Natural killer cell (primary cell): Measurements from ENCODE around the gene DGCR6L. TPM values are rescaled to one million over a fixed set of nuclear protein-coding genes. Genes with fewer than 3 reads are reported as not detected.
"Not testable (repeated sequence)": the region's sequence is repeated elsewhere in the genome, so short reads cannot be mapped to it uniquely, and the experiment has no call there.

Experiments used
- ATAC-seq, 3 donors: fragments of 150-1000 bp in 2 of 3; fragments of 200-7000 bp in 1 of 3; cut with Tn5 transposase; 1 replicate in 1 of 3; 2 replicates in 2 of 3; pipeline ENCODE4 v1.10.0; 2021; ENCODE audit warnings: mild to moderate bottlenecking in 2 of 3, moderate library complexity in 2 of 3
- DNase-seq, 2 donors: peaks; one replicate each; pipeline versions ENCODE4 v3.0.0 to v3.0.0-alpha.2; 2013 to 2021; ENCODE audit warnings: mixed read lengths in 1 of 2
- H3K27ac ChIP-seq: one replicate; pipeline ENCODE4 v1.5.1; 2013; ENCODE audit warnings: mild to moderate bottlenecking, low read length
- H3K27me3 ChIP-seq: one replicate; pipeline ENCODE4 v1.6.1; 2013; ENCODE audit warnings: low read length; ENCODE audit not compliant: control insufficient read depth, insufficient read depth
- H3K36me3 ChIP-seq: one replicate; pipeline ENCODE4 v1.6.1; 2013; ENCODE audit warnings: low read length; ENCODE audit not compliant: control insufficient read depth, insufficient read depth
- H3K4me1 ChIP-seq: one replicate; pipeline ENCODE4 v1.6.1; 2013; ENCODE audit warnings: low read length; ENCODE audit not compliant: control insufficient read depth, insufficient read depth
- H3K4me3 ChIP-seq: one replicate; pipeline ENCODE4 v1.5.1; 2013; ENCODE audit warnings: low read length
- H3K9me3 ChIP-seq: one replicate; pipeline ENCODE4 v1.6.1; 2013; ENCODE audit warnings: low read length; ENCODE audit not compliant: control insufficient read depth, insufficient read depth
- H3K27ac Mint-ChIP-seq, 2 donors: one replicate each; pipeline ENCODE4 v1.8.0; 2022; ENCODE audit warnings: mild to moderate bottlenecking in 2 of 2, mixed read lengths in 2 of 2, moderate library complexity in 1 of 2
- H3K27me3 Mint-ChIP-seq, 2 donors: one replicate each; pipeline ENCODE4 v1.8.0; 2022; ENCODE audit warnings: low read depth in 2 of 2, mixed read lengths in 2 of 2
- H3K36me3 Mint-ChIP-seq: one replicate; pipeline ENCODE4 v1.8.0; 2022; ENCODE audit warnings: mixed read lengths
- H3K4me1 Mint-ChIP-seq, 2 donors: one replicate each; pipeline ENCODE4 v1.8.0; 2022; ENCODE audit warnings: mixed read lengths in 2 of 2
- H3K4me3 Mint-ChIP-seq: one replicate; pipeline ENCODE4 v1.8.0; 2022; ENCODE audit warnings: mild to moderate bottlenecking, moderate library complexity, mixed read lengths
- H3K9me3 Mint-ChIP-seq, 2 donors: one replicate each; pipeline ENCODE4 v1.8.0; 2022; ENCODE audit warnings: mixed read lengths in 2 of 2
- WGBS: methylation state at CpG from one replicate; pipeline ENCODE4 v1.1.7; 2013; ENCODE audit warnings: missing lambda C conversion rate; ENCODE audit not compliant: insufficient coverage; 5-methylcytosine and 5-hydroxymethylcytosine counted together
- intact Hi-C: fragments of 100-400 bp; cut with micrococcal nuclease; formaldehyde crosslinking; loops from one replicate; pipeline ENCODE4 v1.14.2; 2022
- total RNA-seq, 4 donors: library from RNA; stranded (reverse); fragments of 120-200 nt in 1 of 4; gene quantifications; one replicate each; pipeline versions ENCODE4 v1.2.3 to v1.2.4, GENCODE V29; 2013 to 2022
- TF ChIP-seq, protein P1 (sequence below): fragments of 200-600 bp; IDR thresholded peaks from one replicate; pipeline ENCODE4 v1.8.0; 2022; ENCODE audit warnings: antibody characterized with exemption

DGCR6L gene
- total RNA-seq, 3 donors from 2014 or later (not counting 1 experiment from before 2014, with no cell fraction given), result 20.3 to 34.3 (median 33.0) TPM

DNA sequence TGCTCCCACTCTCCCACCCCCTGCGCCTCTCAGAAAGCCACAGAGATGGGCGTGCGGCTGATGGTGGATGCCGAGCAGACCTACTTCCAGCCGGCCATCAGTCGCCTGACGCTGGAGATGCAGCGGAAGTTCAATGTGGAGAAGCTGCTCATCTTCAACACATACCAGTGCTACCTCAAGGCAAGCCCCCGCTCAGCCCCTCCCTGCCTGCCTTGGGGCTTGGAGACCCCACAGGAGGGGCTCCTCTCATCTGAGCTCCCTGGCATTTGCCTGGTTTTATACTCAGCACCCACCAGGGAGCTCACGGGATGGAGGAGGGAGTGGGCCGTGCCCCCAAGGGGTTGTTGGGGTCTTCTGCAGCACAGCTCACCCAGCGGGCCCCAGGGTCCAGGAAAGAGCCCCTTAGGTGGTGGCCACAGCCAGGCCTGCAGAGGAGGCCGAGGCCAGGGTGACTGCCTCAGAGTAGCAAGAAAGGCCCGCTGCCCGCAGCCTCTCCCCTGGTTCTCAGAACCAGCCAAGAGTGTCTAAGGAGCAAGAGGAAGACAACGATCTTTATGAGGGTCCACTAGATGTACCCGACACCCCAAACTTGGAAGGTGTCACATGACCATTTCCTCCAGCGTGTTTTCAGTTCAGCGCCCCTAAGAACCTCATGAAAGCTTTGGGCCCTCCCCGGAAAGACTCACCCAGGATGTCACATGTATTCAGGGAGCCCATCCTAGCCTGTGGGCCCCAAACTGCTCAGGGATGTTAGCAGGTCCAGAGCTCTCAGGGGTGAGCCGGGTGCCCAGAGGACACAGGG is 13.0 kb downstream of the DGCR6L start:
- H3K27me3 Mint-ChIP-seq, H3K4me1 Mint-ChIP-seq, H3K4me3 ChIP-seq, H3K9me3 ChIP-seq, H3K27ac Mint-ChIP-seq, intact Hi-C loops, H3K9me3 Mint-ChIP-seq, H3K36me3 Mint-ChIP-seq, H3K27ac ChIP-seq, H3K36me3 ChIP-seq, H3K27me3 ChIP-seq, ATAC-seq, H3K4me1 ChIP-seq, H3K4me3 Mint-ChIP-seq, DNase-seq: not testable (repeated sequence)
- WGBS, result 92% methylated on average over 18 of the region's 21 CpGs

DNA sequence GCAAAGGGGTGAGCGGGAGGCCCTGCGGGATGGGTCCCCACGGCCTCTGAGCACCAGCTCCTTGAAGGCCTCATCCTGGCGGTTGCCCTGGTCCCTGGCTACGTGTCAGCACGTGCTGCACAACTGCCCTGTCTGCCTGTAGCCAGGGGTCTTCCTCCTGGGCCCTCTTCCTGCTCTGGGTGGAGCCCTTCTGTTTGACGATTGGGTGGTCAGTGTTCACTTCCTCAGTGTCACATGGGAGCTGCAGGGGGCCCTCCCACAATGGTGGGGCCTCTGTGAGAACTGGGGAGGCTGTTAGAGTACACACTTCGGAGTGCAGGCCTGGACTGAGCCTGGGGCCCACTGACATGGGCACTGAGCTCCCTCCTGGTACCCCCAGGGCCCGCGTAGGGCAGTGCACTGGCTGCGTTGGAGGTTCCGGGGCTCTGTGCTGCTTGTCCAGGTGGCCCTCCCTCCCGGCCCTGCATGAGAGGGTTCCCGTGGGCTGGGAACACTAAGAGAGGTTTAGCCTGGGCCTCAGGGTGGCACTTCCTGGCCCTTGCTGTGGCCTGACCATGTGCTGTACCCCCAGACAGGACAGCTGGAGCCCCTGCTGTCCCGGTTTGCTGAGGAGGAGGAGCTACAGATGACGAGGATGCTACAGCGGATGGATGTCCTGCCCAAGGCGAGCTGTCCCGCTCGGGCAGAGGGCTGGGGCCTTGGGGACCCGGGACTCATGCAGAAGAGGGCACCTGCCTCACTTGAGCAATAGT is 13.8 kb downstream of the DGCR6L start:
- H3K4me1 Mint-ChIP-seq, result no peaks in the 10 kb centered on the region
- no peak for DNase-seq
- no peaks in the 10 kb centered on the region for H3K9me3 Mint-ChIP-seq
- 79% methylated on average over 21 of the region's 21 CpGs for WGBS
- H3K27me3 Mint-ChIP-seq, result peaks cover 0 to 4% of the 10 kb centered on the region in 2 donors
- Histone ChIP-seq H3K9me3 (no peaks in the 10 kb centered on the region), H3K4me1 (no peaks in the 10 kb centered on the region), H3K36me3 (no peaks in the 10 kb centered on the region), H3K27me3 (peaks cover 5% of the 10 kb centered on the region), H3K4me3 (no peak overlapping the region), H3K27ac (no peak overlapping the region)
- TF ChIP-seq, protein P1, sequence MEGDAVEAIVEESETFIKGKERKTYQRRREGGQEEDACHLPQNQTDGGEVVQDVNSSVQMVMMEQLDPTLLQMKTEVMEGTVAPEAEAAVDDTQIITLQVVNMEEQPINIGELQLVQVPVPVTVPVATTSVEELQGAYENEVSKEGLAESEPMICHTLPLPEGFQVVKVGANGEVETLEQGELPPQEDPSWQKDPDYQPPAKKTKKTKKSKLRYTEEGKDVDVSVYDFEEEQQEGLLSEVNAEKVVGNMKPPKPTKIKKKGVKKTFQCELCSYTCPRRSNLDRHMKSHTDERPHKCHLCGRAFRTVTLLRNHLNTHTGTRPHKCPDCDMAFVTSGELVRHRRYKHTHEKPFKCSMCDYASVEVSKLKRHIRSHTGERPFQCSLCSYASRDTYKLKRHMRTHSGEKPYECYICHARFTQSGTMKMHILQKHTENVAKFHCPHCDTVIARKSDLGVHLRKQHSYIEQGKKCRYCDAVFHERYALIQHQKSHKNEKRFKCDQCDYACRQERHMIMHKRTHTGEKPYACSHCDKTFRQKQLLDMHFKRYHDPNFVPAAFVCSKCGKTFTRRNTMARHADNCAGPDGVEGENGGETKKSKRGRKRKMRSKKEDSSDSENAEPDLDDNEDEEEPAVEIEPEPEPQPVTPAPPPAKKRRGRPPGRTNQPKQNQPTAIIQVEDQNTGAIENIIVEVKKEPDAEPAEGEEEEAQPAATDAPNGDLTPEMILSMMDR, result no peak
- ATAC-seq, result no peak
- H3K27ac Mint-ChIP-seq, result no peak overlapping the region
- no peaks in the 10 kb centered on the region for H3K36me3 Mint-ChIP-seq
- intact Hi-C loops, result no loop called here
- H3K4me3 Mint-ChIP-seq, result no peak overlapping the region

DNA sequence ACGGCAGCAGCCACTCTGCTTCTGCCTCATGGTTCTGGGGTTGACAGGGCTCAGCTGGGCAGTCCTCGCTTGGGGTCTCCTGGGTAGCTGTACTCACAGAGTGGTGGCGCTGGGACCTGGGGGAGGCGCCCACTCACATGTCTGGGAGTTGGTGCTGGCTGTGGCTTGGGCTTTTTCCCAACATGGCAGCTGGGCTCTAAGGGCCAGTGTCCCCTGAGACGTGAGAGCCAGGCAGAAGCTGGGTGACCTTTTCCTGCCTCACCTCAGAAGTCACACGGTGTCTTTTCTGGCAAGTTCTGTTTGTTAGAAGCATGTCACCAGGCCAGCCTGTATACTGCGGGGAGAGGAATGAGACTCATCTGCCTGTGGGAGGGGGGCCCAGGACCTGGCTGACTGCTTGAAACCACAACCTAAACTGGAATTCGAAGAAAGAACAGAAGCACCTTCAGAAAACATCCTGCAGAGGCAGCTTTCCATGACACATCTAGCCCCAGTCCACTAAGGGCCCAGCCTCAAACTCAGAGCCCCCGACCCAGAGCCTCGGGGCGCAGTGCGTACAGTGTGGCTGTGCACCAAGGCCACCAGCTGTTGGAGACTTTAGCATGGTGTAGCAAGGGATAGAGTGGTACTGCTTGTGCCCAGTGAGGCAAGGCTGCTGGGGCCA is 14.5 kb downstream of the DGCR6L start:
- H3K4me1 Mint-ChIP-seq, DNase-seq, H3K4me3 Mint-ChIP-seq, H3K36me3 ChIP-seq, H3K9me3 Mint-ChIP-seq, H3K4me1 ChIP-seq, H3K4me3 ChIP-seq, ATAC-seq, H3K36me3 Mint-ChIP-seq, H3K27me3 Mint-ChIP-seq, H3K27ac Mint-ChIP-seq, intact Hi-C loops, H3K9me3 ChIP-seq, H3K27ac ChIP-seq, H3K27me3 ChIP-seq: not testable (repeated sequence)
- 76% methylated on average over 8 of the region's 12 CpGs for WGBS

DNA sequence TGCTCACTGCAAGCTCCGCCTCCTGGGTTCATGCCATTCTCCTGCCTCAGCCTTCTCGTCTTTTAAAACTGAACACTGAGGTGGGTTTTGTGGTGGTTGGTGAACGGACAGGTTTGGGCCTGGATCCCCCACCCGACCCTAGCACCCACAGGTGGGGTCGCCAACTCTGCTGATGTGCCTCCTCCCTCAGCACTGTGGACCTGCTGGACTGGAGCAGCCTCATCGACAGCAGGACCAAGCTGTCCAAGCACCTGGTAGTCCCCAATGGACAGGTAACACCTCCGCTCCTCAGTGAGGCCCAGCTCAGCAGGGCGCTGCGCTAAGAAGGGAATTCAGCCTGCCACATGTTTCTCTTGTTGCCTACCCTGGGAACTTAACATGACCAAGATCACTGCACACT is 15.2 kb downstream of the DGCR6L start:
- Mint-ChIP-seq H3K36me3 (no peaks in the 10 kb centered on the region), H3K27ac (no peak overlapping the region), H3K9me3 (no peaks in the 10 kb centered on the region), H3K4me3 (no peak overlapping the region), H3K4me1 (no peaks in the 10 kb centered on the region), H3K27me3 (peaks cover 0 to 9% of the 10 kb centered on the region in 2 donors)
- H3K27ac ChIP-seq, result no peak overlapping the region
- 82% methylated on average over 8 of the region's 9 CpGs for WGBS
- ATAC-seq (no peak), DNase-seq (no peak)
- no peaks in the 10 kb centered on the region for H3K9me3 ChIP-seq
- H3K27me3 ChIP-seq, result peaks cover 5% of the 10 kb centered on the region
- TF ChIP-seq, protein P1, result no peak
- no peak overlapping the region for H3K4me3 ChIP-seq
- peaks cover 7% of the 10 kb centered on the region for H3K4me1 ChIP-seq
- H3K36me3 ChIP-seq, result no peaks in the 10 kb centered on the region
- intact Hi-C loops, result no loop called here

DNA sequence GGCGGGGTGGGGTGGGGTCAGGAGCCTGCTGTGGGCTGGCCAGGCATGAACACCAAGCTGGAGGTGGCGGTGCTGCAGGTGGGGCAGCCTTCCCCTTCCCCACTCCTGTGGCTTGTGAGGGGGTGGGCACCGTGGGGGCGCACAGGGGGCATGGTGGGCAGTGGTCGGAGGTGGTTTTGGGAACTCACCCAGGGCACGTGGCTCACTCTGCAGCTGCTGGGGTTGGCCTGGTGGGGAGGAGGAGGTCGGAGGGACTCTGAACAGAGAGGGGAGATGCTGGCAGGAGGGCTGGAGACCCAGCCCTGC is 16.7 kb downstream of the DGCR6L start:
- H3K27ac Mint-ChIP-seq, H3K4me1 Mint-ChIP-seq, DNase-seq, H3K9me3 ChIP-seq, H3K4me3 ChIP-seq, H3K4me3 Mint-ChIP-seq, intact Hi-C loops, H3K9me3 Mint-ChIP-seq, H3K27ac ChIP-seq, H3K27me3 ChIP-seq, H3K36me3 Mint-ChIP-seq, ATAC-seq, H3K36me3 ChIP-seq: not testable (repeated sequence)
- H3K4me1 ChIP-seq, result peaks cover 16% of the 10 kb centered on the region
- H3K27me3 Mint-ChIP-seq, result peaks cover 0 to 11% of the 10 kb centered on the region in 2 donors
- 38% methylated on average over 6 of the region's 7 CpGs for WGBS
